AML-193 (cell line): ENCODE data around the gene ASCL5.

Experiments used
- DNase-seq, 2 experiments: peaks; one replicate each; lab custom pipeline; 2025; lab: John Stamatoyannopoulos, UW

Gene ASCL5

GRCh38 chr1:201110616-201111015, 16.4 kb downstream of the ASCL5 start:
- DNase-seq, result no peak

GRCh38 chr1:201110138-201110537, 16.8 kb downstream of the ASCL5 start:
- no peak for DNase-seq

DNA sequence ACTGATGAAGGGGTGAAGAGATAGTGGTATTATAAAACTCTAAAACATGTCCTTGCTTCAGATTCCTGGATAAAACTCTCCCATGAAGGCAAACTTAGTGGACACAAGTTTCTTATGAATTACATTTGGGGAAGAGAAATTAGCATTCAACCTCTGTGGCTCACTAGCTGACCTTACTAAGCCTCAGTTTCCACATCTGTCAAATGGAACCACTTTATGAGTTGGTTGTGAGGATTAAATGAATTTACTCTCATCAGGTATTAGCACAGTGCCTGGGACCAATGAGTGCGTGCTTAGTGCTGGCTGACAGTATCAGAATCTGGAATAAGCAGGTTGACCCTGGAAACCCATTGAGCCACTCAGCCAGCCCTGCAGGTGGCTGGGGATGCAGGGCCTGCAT, 17.3 kb downstream of the ASCL5 start:
- no peak for DNase-seq

GRCh38 chr1:201108614-201109013, 18.4 kb downstream of the ASCL5 start:
- DNase-seq, result no peak

GRCh38 chr1:201105688-201106087, 21.3 kb downstream of the ASCL5 start:
- no peak for DNase-seq

- DNase-seq, result no peak
Observed at GRCh38 chr1:201104141-201104540, 22.8 kb downstream of the ASCL5 start.

DNA sequence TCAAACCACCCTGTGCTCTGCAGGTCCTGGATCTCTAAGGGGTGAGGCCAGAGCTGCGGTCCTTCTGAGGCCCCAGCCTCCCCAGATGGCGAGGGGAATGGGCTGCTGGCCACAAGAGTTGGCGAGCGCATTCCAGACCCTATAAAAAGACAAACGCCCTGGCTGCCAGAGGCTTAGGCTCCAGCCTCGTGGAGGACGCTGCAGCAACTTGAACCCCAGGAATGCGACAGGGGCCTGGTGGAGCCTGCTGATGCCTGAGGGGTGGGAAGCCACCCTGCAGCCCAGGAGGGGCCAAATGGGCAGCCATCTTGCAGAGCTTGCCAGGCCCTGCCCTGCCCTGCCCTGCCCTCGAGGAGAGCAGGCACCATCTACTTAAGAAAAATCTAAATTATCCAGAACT, 23.3 kb downstream of the ASCL5 start:
- no peak for DNase-seq

DNA sequence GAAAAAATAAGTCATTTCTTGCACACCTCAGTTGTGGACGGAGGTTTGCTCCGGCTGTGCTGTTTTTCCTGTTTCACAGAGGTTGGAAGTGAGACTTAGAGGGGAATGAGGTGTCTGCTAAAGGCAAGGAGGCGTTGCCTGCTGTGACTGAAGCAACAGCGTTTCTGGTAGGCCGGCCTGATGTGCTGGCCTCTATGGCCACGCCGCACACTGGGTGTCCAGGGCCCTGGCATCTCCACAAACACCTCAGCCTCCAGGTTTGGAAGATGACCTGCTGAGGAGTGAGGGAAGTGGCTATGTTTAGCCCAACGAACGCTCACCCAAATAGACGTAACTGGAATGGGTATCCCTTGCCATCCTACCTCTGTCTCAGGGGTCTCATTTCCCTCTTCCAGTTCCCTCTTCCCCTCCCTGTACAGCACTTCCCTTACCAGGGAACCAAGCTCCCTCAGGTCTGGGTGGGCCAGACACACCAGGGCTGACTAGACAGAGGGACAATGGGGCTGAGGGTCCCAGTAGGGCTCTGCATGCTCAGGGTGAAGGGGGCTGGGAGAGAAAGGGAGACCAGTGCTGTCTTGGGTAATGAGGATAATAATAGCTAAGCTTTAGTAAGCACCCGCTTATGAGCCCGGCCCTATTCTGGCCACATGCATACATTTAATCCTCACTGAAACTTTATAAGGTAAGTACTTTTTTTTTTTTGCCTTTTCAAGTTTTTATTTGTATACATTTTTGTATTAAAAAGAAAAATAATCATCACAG, 26.6 kb downstream of the ASCL5 start:
- no peak for DNase-seq

DNA sequence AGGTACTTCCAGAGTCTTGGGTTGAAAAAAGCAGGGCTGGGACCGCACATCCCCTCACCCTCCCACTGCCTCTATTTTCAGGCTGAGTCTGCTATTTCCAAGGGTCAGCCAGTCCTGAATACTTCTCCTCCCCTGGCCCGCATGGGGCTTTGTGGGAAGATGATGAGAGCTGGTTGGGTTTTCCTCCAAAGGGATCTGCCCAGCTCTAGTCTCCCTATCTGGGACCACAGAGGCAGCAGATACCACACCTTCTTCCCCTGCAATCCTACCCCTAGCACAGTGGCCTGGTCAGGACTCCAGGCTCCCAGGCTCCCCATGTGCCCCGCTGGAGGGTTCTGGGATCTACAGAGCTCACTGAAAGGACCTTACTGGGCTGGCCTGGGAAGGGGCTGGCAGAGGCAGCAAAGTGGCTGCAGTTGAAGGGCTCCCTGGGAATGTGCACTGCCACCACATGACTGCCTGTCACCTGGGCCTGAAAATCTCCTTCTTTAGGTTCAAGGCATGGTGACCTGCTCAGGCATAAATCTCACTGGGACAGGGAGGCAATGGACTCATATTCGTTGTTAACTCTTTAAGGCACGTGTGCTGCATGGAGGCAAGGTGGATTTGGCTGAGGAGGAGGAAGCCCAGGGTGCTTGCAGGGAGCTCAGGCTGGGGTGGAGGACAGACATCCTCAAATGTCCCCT, 27.8 kb downstream of the ASCL5 start:
- no peak for DNase-seq

- no peak for DNase-seq
Observed at GRCh38 chr1:201096977-201097856, 29.8 kb downstream of the ASCL5 start.

DNA sequence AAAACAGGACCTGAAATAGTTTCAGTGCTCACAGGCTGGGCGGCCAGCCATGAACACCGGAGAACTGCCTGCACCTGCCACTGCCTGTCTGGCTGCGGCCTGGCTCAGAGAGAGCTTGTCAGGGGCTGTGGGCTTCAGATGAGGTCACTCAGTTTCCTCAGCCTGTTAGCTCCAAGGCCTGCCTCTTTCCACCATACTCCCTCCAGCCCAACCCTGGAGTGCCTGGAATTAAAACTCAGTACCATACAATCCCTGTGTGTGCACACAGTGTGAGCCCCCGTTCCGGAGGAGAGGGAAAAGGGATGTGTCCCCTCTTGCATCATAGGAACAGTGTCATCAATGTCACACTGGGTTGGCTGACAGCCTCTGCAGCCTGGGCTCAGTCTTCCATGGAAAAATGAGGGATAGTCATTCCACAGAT, 30.9 kb downstream of the ASCL5 start:
- no peak for DNase-seq

DNA sequence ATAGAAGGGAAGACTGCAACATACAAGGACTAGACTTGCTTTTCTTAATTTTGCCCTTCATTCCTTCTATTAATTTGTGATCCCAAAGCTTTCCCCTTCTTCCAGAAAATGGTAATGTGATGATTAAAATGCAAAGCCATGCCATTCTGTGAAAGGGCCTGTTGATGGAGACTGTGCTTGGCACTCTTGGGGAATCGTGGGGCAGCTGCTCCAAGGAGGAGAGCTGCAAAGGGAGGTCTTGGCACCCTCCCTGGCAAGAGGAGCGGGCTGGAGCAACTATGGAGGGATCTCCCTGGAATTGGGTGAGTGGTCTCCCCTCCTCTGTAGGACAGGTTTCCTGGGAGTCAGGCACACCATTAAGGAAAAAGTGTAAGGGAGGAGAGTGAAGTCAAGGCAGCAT, 31.4 kb downstream of the ASCL5 start:
- no peak for DNase-seq

GRCh38 chr1:201094832-201095231, 32.2 kb downstream of the ASCL5 start:
- no peak for DNase-seq

DNA sequence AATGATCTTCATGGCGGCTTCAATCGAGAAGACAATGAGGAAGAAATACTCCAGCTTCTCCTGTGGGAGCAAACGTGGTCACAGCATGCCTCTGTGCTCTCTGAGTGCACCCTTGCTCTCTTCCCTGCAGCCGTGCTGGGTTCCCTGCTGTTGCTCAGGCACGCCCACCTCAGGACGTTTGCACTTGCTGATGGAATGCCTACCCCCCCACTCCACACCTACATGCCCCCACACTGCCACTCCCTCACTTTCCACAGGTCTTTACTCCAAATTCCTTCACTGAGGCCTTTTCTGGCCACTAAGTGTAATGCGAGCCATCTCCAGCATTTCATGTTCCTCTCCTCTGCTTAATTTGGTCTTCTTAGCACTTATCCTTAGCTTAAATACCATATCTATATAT, 33.0 kb downstream of the ASCL5 start:
- no peak for DNase-seq

GRCh38 chr1:201093561-201093960, 33.4 kb downstream of the ASCL5 start:
- no peak for DNase-seq

DNA sequence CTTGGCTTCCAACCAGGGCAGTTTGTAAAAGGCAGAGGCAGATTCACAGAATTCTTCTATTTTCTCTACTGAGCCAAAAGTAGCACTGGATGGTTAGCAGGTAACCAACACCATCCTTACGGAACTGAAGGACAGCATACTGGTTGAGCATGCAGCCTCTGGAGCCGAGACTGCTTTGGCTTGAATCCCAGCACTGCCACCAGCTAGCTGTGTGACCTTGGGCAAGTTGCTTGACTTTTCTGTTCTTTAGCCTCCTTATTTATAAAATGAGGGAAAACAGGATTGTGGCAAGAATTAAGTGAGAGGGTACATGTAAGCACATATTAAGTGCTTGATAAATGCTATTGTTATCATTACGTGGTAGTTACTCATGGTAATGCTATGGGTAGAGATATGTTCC, 34.2 kb downstream of the ASCL5 start:
- DNase-seq, result no peak

GRCh38 chr1:201091256-201091655, 35.7 kb downstream of the ASCL5 start:
- DNase-seq, result no peak

DNA sequence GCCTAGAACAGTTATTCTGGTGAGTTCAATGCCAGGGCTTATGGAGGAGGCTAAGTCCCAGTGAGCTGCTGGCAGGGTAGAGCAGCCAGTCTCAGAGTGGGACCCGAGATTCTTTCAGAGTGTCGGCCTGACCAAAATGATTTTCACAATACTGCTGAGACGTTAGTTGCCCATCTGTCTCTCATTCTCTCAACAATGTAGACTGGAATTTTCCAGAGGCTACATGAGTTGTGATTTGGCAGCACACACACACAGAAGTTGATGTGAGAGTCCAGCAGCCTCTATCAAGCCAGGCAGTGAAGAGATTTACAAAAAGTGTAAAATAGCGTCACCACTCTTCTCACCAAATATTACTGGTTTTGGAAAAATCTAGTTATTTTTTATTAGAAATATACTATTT, 36.4 kb downstream of the ASCL5 start:
- no peak for DNase-seq

DNA sequence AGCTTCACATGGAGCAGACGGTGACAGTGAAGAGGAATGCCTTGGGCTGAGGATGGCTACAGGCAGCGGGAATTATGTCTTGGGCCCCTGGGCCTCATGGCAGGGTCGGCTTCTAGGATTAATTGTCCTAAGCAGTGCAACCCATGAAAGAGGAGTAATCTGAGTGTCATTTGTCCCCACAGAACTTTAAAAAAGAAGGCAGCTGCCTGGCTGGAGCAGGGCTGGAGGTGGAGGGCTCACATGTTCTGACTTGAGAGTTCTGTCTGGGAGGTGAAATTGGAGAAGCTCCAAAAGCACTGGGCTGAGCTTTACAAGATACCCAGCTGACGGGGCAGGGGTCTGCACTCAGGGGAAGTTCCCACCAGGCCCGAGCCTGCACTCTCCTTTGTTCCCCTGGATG, 37.4 kb downstream of the ASCL5 start:
- DNase-seq, result no peak

DNA sequence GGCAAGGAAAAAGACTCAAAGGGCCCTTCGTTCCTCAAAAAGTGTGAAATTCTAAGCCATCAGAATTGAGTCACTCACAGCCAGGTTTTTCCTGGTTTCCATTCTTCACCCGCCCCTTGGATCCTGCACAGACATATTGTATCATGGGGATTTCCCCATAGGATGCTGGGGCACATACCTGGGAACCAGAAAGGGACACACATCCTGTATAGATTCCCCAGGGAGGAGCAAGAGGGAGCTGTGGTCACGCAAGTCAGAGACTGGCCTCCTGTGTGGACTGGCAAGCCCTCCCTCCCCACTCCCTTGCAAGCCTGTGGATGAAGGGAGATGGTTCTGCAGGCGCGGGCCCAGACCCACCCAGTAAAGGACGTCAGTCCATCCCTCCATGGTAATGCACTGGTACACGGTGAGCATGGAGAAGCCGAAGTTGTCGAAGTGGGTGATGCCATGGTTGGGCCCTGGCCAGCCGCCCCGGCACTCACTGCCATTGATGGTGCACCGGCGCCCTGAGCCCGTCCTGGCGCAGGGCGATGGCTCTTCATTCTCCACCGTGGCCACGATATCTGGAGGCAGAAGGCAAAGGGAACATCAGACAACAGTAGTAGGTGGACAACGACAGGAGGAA, 38.0 kb downstream of the ASCL5 start:
- DNase-seq, result no peak

GRCh38 chr1:201088395-201088794, 38.6 kb downstream of the ASCL5 start:
- no peak for DNase-seq
